Measurements from ENCODE around the gene STOML2. TPM values are rescaled to one million over a fixed set of nuclear protein-coding genes. Genes with fewer than 3 reads are reported as not detected.

STOML2 gene
- total and polyA plus RNA-seq, 9 of the 15 experiments (the other 6 are each of a cell fraction or from before 2014, with no cell fraction given): 110 to 220 (median 174) TPM

GRCh38 chr9:35079426-35080341 lies 23.2 kb downstream of the STOML2 start, which contains the start of gene FANCG (continued):
- TF ChIP-seq, protein P1, sequence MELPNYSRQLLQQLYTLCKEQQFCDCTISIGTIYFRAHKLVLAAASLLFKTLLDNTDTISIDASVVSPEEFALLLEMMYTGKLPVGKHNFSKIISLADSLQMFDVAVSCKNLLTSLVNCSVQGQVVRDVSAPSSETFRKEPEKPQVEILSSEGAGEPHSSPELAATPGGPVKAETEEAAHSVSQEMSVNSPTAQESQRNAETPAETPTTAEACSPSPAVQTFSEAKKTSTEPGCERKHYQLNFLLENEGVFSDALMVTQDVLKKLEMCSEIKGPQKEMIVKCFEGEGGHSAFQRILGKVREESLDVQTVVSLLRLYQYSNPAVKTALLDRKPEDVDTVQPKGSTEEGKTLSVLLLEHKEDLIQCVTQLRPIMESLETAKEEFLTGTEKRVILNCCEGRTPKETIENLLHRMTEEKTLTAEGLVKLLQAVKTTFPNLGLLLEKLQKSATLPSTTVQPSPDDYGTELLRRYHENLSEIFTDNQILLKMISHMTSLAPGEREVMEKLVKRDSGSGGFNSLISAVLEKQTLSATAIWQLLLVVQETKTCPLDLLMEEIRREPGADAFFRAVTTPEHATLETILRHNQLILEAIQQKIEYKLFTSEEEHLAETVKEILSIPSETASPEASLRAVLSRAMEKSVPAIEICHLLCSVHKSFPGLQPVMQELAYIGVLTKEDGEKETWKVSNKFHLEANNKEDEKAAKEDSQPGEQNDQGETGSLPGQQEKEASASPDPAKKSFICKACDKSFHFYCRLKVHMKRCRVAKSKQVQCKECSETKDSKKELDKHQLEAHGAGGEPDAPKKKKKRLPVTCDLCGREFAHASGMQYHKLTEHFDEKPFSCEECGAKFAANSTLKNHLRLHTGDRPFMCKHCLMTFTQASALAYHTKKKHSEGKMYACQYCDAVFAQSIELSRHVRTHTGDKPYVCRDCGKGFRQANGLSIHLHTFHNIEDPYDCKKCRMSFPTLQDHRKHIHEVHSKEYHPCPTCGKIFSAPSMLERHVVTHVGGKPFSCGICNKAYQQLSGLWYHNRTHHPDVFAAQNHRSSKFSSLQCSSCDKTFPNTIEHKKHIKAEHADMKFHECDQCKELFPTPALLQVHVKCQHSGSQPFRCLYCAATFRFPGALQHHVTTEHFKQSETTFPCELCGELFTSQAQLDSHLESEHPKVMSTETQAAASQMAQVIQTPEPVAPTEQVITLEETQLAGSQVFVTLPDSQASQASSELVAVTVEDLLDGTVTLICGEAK (IDR thresholded peaks at IDR 0.05): peak; percentile 77
- TF ChIP-seq, protein P1 (CRISPR knock-in tag; IDR thresholded peaks at IDR 0.05): no peak
- TF ChIP-seq KLF6 (CRISPR knock-in tag; IDR thresholded peaks at IDR 0.05; ENCODE audit: borderline replicate concordance) (0 out of 2 replicates have a peak, but pooled peaks have one; percentile 8), EGR1 (conservative IDR thresholded peaks at IDR 0.05) (peak; percentile 47)
- TF ChIP-seq, protein P2, sequence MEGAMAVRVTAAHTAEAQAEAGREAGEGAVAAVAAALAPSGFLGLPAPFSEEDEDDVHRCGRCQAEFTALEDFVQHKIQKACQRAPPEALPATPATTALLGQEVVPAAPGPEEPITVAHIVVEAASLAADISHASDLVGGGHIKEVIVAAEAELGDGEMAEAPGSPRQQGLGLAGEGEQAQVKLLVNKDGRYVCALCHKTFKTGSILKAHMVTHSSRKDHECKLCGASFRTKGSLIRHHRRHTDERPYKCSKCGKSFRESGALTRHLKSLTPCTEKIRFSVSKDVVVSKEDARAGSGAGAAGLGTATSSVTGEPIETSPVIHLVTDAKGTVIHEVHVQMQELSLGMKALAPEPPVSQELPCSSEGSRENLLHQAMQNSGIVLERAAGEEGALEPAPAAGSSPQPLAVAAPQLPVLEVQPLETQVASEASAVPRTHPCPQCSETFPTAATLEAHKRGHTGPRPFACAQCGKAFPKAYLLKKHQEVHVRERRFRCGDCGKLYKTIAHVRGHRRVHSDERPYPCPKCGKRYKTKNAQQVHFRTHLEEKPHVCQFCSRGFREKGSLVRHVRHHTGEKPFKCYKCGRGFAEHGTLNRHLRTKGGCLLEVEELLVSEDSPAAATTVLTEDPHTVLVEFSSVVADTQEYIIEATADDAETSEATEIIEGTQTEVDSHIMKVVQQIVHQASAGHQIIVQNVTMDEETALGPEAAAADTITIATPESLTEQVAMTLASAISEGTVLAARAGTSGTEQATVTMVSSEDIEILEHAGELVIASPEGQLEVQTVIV (CRISPR knock-in tag; IDR thresholded peaks at IDR 0.05; ENCODE audit: borderline replicate concordance): no peak
